Activated naive CD4-positive, alpha-beta T cell (primary cell): ENCODE data around the gene SPINDOC.

Experiments
- DNase-seq, 4 experiments: peaks; one replicate each; lab custom pipeline; 2025; lab: John Stamatoyannopoulos, UW

Gene SPINDOC

GRCh38 chr11:63833048-63833447, 19.8 kb downstream of the SPINDOC start:
- DNase-seq, result no peak

DNA sequence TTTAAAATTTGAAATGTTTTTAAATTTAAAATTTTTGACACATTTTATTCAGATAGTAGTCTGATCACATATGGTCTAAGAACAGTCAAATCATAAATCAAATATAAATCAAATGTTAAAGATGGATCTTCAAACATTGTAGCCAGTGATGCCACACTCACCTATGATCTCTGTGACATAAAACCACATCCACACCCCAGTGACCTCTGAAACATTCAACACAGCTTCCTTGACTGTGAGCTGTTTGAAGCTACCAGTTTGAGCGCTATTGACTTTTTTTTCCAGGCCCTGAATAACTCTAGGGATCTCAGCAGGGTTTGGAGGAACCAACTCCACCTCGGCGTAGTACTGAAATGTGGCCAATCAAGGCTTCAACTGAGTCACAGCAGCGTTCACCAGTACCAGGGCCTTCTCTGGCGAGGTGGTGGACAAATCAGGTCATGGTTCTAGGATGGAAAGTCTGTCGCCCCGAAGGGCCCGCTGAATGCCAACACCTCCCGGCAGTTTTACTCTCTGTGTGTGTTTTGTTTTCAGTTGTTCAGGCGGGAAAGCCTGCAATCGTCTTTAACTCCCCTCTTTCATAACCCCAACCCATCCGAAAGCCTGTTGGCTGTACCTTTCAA, 21.4 kb downstream of the SPINDOC start:
- DNase-seq, result no peak

GRCh38 chr11:63835158-63835545, 21.9 kb downstream of the SPINDOC start:
- DNase-seq, result no peak

DNA sequence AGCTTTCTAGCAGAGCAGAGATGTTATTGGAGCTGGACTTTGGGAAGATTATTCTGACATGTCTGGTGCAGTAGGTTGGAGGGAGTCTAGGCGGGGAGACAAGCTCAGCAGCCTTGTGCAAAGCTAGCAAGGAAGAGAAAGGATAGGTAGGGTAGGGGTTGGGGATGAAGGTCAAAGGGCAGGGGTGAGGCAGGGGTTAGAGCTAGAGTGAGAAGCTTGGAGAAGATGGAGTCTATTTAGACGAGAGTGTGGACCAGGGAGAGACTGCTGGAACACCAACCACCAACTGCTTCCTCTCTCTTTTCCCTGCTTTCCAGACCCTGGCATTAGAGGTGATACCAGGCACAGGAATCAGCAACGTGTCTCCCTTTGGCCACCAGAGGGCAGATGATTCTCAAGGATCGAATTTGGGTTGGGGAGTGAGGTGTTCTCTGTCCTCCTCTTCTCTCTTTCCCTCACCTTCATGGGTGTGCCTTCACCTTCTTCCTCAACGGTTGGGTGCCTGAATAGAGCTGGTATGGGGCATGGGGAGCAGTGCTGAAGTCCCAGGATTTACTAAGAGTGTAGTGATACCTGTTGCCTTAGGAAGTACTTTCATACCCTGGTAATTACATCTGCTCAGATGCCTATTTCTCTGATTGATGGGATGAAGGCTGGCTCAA, 23.9 kb downstream of the SPINDOC start:
- peak in 3 of 4 experiments; percentile 21 to 58 (median 53) for DNase-seq

GRCh38 chr11:63837739-63838138, 24.5 kb downstream of the SPINDOC start:
- no peak for DNase-seq

DNA sequence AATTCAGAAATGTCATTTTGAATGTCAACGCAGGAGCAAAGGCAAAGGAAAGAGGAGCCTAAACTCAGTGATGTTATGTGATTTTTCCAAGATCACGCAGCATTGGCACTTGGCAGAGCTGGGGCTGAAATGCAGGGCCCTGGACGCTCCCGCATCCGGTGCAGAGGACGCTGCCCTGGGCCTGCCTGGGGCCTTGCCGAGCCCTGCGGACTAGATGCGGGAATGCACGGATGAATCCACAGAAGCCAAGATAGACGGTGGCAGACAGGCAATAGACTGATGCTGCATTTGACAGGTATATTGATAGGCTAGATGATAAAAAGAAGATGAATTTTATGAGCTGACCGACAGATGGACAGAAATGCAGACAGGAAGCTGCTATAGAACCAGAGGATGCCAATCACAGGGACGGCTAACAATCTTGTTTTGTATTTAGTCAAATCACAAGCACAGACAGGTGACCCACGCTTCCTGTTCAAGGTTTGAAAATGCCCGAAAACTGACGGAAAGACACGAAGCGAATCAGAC, 25.0 kb downstream of the SPINDOC start:
- DNase-seq, result no peak

- peak; percentile 99 to 100 (median 100) for DNase-seq
These were observed 25.6 kb downstream of the SPINDOC start, which contains the start of gene MARK2 for GRCh38 chr11:63838678-63839507. Gene MARK2 (plus strand): TSS chr11:63839110. CDS start chr11:63839507, 397 bp downstream.

GRCh38 chr11:63839508-63840355, 26.5 kb downstream of the SPINDOC start:
- DNase-seq, result no peak

DNA sequence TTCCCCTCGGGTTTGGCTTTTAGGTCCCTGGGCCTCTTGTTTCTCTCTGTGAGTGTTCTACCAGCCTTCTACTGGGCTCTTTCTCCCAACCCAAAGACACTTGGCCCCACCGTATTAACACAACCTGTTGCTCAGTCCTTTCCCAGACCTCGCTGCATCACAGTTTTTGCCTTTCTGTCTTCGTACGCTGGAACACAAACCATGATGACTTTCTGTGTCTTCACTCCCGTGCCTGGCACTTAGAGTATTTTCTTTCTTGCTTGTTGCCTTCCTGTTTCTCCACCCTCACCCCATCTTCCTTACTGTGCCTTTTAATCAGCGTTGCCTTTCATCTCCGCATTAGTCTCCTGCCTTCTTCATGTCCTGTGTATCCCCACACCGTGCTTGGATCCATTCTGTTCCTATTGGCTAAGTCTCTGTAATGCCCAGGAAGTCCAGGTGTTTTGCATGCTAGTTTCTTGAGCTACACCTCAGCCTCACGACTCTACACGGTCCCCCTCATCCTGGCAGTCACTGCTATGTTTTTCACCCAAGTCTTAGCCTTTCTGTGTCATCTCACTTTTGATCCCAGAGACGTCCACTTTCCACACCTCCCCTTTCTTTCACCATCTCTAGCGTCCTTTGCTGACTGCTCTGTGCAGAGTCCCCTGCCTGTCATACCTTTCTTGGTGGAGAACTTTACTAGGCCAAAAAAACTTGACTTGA, 27.3 kb downstream of the SPINDOC start:
- no peak for DNase-seq

- DNase-seq, result no peak
These were observed 28.3 kb downstream of the SPINDOC start for GRCh38 chr11:63841554-63841953.

DNA sequence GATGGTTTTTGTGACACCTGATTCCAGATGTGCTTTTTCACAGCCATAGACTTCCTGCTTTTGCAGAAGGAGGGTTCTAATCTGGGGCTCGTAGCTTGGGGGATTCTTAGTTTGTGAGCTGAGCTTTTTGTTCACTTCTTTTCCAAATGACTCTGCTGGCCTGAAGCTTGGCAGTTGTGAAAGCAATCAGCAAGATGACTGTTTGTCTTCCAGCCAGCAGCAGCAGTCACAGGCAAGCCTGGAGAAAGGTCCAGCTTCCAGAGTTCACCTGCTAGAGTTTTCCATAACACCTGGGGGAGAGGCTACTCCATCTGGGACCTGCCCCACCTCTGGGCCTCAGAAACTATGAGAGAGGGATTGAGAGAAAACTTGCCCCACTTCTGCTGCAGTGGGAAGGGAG, 29.8 kb downstream of the SPINDOC start:
- DNase-seq, result no peak

- no peak for DNase-seq
These were observed 31.6 kb downstream of the SPINDOC start for GRCh38 chr11:63844836-63845235.

DNA sequence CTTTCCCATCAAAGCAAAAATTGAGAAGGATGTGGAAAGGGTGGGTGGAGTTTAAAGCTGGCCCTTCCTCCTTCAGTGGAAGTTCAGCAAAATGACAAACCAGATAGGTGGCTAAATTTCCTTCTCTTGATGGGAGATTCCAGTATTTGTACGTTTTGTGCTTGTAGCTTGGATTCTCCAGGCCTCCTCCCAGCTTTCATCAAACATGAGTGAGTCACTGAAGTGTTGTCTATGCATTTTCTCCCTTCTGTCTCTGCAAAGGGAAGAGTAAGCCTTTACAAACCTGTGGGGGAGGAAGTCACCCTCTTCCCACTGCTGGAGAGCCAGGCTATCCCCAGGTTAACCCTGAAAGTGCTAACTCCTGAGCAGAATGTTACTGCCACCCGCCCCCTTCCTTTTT, 32.0 kb downstream of the SPINDOC start:
- no peak for DNase-seq

- DNase-seq, result no peak
These were observed 32.7 kb downstream of the SPINDOC start for GRCh38 chr11:63845911-63846310.

- no peak for DNase-seq
These were observed 33.6 kb downstream of the SPINDOC start for GRCh38 chr11:63846897-63847296.

- no peak for DNase-seq
These were observed 34.1 kb downstream of the SPINDOC start for GRCh38 chr11:63847363-63847762.

DNA sequence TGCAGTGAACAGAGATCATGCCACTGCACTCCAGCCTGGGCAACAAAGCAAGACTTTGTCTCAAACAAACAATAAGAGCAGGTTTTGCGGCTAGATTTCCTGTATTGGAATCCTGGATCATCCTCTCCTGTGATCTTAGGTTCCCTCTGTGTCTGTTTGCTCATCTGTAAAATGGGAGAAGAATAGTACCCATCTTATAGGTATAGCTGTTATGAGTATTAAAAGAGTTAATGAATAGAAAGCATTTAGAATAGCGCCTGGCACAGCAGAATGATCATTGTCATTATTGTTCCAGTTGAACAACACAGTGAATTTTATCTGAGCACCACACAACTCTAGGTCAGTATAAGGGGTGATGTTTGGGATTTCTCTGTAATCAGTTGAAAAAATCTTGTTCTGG, 36.4 kb downstream of the SPINDOC start:
- no peak for DNase-seq

DNA sequence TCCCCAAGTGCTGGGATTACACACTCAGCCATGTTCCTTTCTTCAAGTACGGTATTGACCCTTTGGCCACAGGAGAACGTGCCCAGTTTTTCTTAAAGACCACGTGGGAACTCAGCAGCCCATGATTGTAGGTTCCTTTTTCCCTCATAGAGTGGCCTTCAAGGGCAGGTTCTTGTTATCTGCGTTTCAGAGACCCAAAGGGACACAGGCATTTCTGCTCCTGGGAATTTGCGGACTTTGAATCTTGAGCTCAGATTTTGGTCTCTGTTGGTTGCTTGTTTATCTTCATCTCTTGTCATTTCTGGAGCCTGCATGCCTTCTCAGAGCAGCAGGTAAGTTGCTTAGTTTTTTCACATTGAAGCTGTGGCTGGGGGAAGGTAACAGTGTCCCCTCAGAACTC, 37.7 kb downstream of the SPINDOC start:
- no peak for DNase-seq

DNA sequence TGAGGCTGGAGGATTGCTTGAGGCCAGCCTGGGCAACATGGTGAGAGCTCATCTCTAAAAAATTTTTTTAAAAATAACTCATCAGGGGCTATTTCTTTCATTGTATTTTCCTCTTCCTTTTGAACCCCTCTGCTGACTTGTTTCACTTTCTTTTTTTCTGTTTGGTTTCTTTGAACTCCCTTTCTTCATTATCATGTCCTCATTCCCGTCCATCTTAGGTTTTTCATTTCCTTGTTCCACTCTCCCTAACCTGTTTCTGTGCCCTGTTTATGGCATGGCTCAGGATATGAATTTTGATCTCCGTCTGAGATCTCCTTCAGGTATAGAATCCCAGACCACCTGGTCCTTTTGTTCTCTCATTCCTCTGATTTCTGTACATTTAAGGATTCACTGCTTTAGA, 38.1 kb downstream of the SPINDOC start:
- no peak for DNase-seq

GRCh38 chr11:63853476-63853875, 40.2 kb downstream of the SPINDOC start:
- no peak for DNase-seq

DNA sequence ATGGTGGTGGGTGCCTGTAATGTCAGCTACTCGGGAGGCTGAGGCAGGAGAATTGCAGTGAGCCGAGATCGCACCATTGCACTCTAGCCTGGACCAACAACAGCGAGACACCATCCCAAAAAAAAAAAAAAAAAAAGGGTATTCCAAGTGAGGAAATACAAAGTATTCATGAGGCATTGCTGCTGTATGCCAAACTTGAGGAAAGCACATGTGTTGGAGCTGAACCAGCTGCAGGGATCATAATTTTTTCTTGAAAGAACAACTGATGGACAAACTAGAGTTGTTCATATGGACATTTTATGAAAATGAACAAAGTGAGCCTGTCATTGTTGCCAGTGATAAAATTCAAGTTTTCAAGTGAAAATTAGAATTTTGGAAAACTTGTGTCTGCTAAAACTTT, 41.4 kb downstream of the SPINDOC start:
- no peak for DNase-seq
